HCT116 (cell line): Measurements from ENCODE around the gene SSH2. TPM values are rescaled to one million over a fixed set of nuclear protein-coding genes. Genes with fewer than 3 reads are reported as not detected.

Source experiments
- ATAC-seq: fragments of 200-7000 bp; cut with Tn5 transposase; 2 replicates; pipeline ENCODE4 v1.9.1; 2020; ENCODE audit warnings: mild to moderate bottlenecking, moderate library complexity
- BruUV-seq: library from RNA; stranded (reverse); fragments of 400-500 nt; replicated peaks from 2 replicates; lab custom pipeline; 2021; lab: Mats Ljungman, UMichigan
- CTCF ChIA-PET: fragments of 300-600 bp; sonication (Branson Sonifier 250); formaldehyde crosslinking; loops from one replicate; lab custom pipeline; 2021; ENCODE audit warnings: antibody characterized with exemption; lab: Charles Lee
- POLR2A ChIA-PET: fragments of 300-600, 350-600 bp; sonication (Branson Sonifier 250); formaldehyde crosslinking; loops from one replicate; lab custom pipeline; 2021; ENCODE audit warnings: antibody characterized with exemption; lab: Charles Lee
- RAD21 ChIA-PET, 2 experiments: fragments of 300-600 bp; sonication (Branson Sonifier 250); formaldehyde crosslinking; loops; one replicate each; lab custom pipeline; 2023; ENCODE audit warnings: low total read pairs in 2 of 2; ENCODE audit not compliant: uncharacterized antibody in 2 of 2, unreplicated experiment in 2 of 2, low non-redundant PET in 1 of 2; lab: Charles Lee
- DNase-seq: peaks from one replicate; pipeline ENCODE4 v3.0.0-alpha.2; 2010; ENCODE audit warnings: low read depth, low spot score
- H2AFZ ChIP-seq: fragments of 200-600 bp; shearing (Covaris generic), sonication (generic); 2 replicates; pipeline ENCODE4 v1.6.1; 2017; ENCODE audit warnings: low read depth, mixed run types, mixed read lengths, antibody characterized with exemption, low read length; ENCODE audit not compliant: poor library complexity, severe bottlenecking
- H3K27ac ChIP-seq: 2 replicates; pipeline ENCODE4 v1.5.1; 2012; ENCODE audit warnings: low read depth, low read length
- H3K27me3 ChIP-seq: fragments of 200-600 bp; sonication (generic); 2 replicates; pipeline ENCODE4 v1.6.1; 2016; ENCODE audit warnings: mixed run types, low read length, mixed read lengths; ENCODE audit not compliant: insufficient read depth
- H3K36me3 ChIP-seq, 2 experiments: fragments of 200-500 bp in 1 of 2; fragments of 200-600 bp in 1 of 2; sonication (Bioruptor generic) in 1 of 2; sonication (generic) in 1 of 2; 2 replicates each; pipeline versions ENCODE4 v1.5.1 to v1.6.1; 2014 to 2016; ENCODE audit warnings: low read length in 2 of 2, inconsistent platforms in 1 of 2, mixed read lengths in 1 of 2, mixed run types in 1 of 2; ENCODE audit not compliant: insufficient read depth in 2 of 2, control insufficient read depth in 1 of 2
- H3K4me1 ChIP-seq, 2 experiments: fragments of 200-600 bp in 1 of 2; sonication (generic) in 1 of 2; 2 replicates each; pipeline versions ENCODE4 v1.5.1 to v1.6.1; 2012 to 2017; ENCODE audit warnings: low read length in 2 of 2, inconsistent platforms in 1 of 2, mild to moderate bottlenecking in 1 of 2, mixed read lengths in 1 of 2, mixed run types in 1 of 2, moderate library complexity in 1 of 2; ENCODE audit not compliant: insufficient read depth in 2 of 2, control insufficient read depth in 1 of 2
- H3K4me2 ChIP-seq: fragments of 200-600 bp; sonication (generic); 2 replicates; pipeline ENCODE4 v1.6.1; 2017; ENCODE audit warnings: mixed run types, low read length, mixed read lengths
- H3K4me3 ChIP-seq, 2 experiments: fragments of 200-600 bp in 1 of 2; sonication (generic) in 1 of 2; replicated peaks in 1 of 2; 2 replicates each; pipeline ENCODE4 v1.5.1; 2011 to 2016; ENCODE audit warnings: low read length in 2 of 2, control low read depth in 1 of 2, low read depth in 1 of 2, mild to moderate bottlenecking in 1 of 2, mixed read lengths in 1 of 2, mixed run types in 1 of 2
- H3K79me2 ChIP-seq: fragments of 200-600 bp; sonication (generic); 2 replicates; pipeline ENCODE4 v1.6.1; 2017; ENCODE audit warnings: mild to moderate bottlenecking, mixed run types, low read length, moderate library complexity, mixed read lengths; ENCODE audit not compliant: insufficient read depth
- H3K9ac ChIP-seq: fragments of 200-600 bp; sonication (generic); 2 replicates; pipeline ENCODE4 v1.6.1; 2016; ENCODE audit warnings: low read length, mixed read lengths
- H3K9me2 ChIP-seq: fragments of 200-600 bp; sonication (generic), shearing (Covaris generic); 2 replicates; pipeline ENCODE4 v1.6.1; 2017; ENCODE audit warnings: mixed run types, mild to moderate bottlenecking, moderate library complexity; ENCODE audit not compliant: insufficient read depth
- H3K9me3 ChIP-seq, 2 experiments: fragments of 200-500 bp in 1 of 2; fragments of 200-600 bp in 1 of 2; sonication (Bioruptor generic) in 1 of 2; sonication (generic) in 1 of 2; 2 replicates each; pipeline ENCODE4 v1.6.1; 2014 to 2017; ENCODE audit warnings: low read length in 2 of 2, mixed read lengths in 2 of 2, inconsistent platforms in 1 of 2, low read depth in 1 of 2, mild to moderate bottlenecking in 1 of 2, mixed run types in 1 of 2, moderate library complexity in 1 of 2; ENCODE audit not compliant: control insufficient read depth in 1 of 2, insufficient read depth in 1 of 2
- H4K20me1 ChIP-seq: fragments of 200-600 bp; sonication (generic), shearing (Covaris generic); 2 replicates; pipeline ENCODE4 v1.6.1; 2017; ENCODE audit warnings: mixed run types, mild to moderate bottlenecking, moderate library complexity; ENCODE audit not compliant: insufficient read depth
- ATF3 ChIP-seq: IDR thresholded peaks from 2 replicates; pipeline ENCODE4 v1.6.1; 2012
- CBX3 ChIP-seq: IDR thresholded peaks from 2 replicates; pipeline ENCODE4 v1.6.1; 2012; ENCODE audit warnings: low read depth
- EGR1 ChIP-seq: IDR thresholded peaks from 2 replicates; pipeline ENCODE4 v1.6.1; 2012; ENCODE audit warnings: low read depth
- ELF1 ChIP-seq: IDR thresholded peaks from 2 replicates; pipeline ENCODE4 v1.6.1; 2012; ENCODE audit warnings: low read depth, borderline replicate concordance
- EZH2 ChIP-seq: fragments of 200-600 bp; sonication (generic); IDR thresholded peaks from 2 replicates; pipeline ENCODE4 v1.6.1; 2017; ENCODE audit warnings: antibody characterized with exemption, mixed run types
- FOSL1 ChIP-seq: IDR thresholded peaks from 2 replicates; pipeline ENCODE4 v1.6.1; 2012; ENCODE audit warnings: low read depth
- JUND ChIP-seq: IDR thresholded peaks from 2 replicates; pipeline ENCODE4 v1.6.1; 2012
- MAX ChIP-seq: IDR thresholded peaks from 2 replicates; pipeline ENCODE4 v1.6.1; 2012
- POLR2A ChIP-seq: IDR thresholded peaks from 2 replicates; pipeline ENCODE4 v1.7.0; 2011; ENCODE audit warnings: borderline replicate concordance; ENCODE audit not compliant: insufficient read depth, insufficient read length; ENCODE audit errors: extremely low read depth
- POLR2AphosphoS5 ChIP-seq: IDR thresholded peaks from 2 replicates; pipeline ENCODE4 v1.6.1; 2011; ENCODE audit warnings: mild to moderate bottlenecking, low read depth, low read length, moderate library complexity
- SP1 ChIP-seq: IDR thresholded peaks from 2 replicates; pipeline ENCODE4 v1.6.1; 2012; ENCODE audit warnings: low read depth
- SRF ChIP-seq: IDR thresholded peaks from 2 replicates; pipeline ENCODE4 v1.6.1; 2012; ENCODE audit warnings: low read depth
- TCF7L2 ChIP-seq: IDR thresholded peaks from 2 replicates; pipeline ENCODE4 v1.7.0; 2011; ENCODE audit warnings: borderline replicate concordance, inconsistent platforms; ENCODE audit not compliant: insufficient read depth, insufficient read length; ENCODE audit errors: extremely low read depth
- YY1 ChIP-seq: IDR thresholded peaks from 2 replicates; pipeline ENCODE4 v1.6.1; 2011; ENCODE audit warnings: low read length, low read depth, moderate library complexity, mild to moderate bottlenecking; ENCODE audit not compliant: insufficient replicate concordance; ENCODE audit errors: extremely low read depth
- ZNF274 ChIP-seq: fragments of 200-500 bp; sonication (Bioruptor generic); IDR thresholded peaks from 2 replicates; pipeline ENCODE4 v1.6.1; 2014; ENCODE audit warnings: mild to moderate bottlenecking, low read depth, low read length, inconsistent platforms
- intact Hi-C: fragments of 100-400 bp; cut with micrococcal nuclease; formaldehyde crosslinking; loops from 2 replicates; pipeline ENCODE4 v1.10.0; 2022
- total RNA-seq: library from RNA; stranded (reverse); gene quantifications from one replicate; pipeline ENCODE4 v1.2.1, GENCODE V29; 2021; ENCODE audit not compliant: unreplicated experiment
- TF ChIP-seq, protein P1 (sequence below), 3 experiments: fragments of 200-600 bp in 1 of 3; sonication (generic) in 1 of 3; IDR thresholded peaks in 2 of 3; conservative IDR thresholded peaks in 1 of 3; 2 replicates each; pipeline ENCODE4 v1.5.1; 2012 to 2017; ENCODE audit warnings: low read depth in 2 of 3, low read length in 2 of 3, antibody characterized with exemption in 1 of 3, borderline replicate concordance in 1 of 3, control low read depth in 1 of 3, mild to moderate bottlenecking in 1 of 3, mixed read lengths in 1 of 3, mixed run types in 1 of 3, moderate library complexity in 1 of 3; ENCODE audit not compliant: insufficient read depth in 1 of 3
- TF ChIP-seq, protein P2 (sequence below): IDR thresholded peaks from 2 replicates; pipeline ENCODE4 v1.6.1; 2012; ENCODE audit warnings: low read depth
- TF ChIP-seq, protein P3 (sequence below): IDR thresholded peaks from 2 replicates; pipeline ENCODE4 v1.6.1; 2011; ENCODE audit warnings: mild to moderate bottlenecking, low read length, moderate library complexity; ENCODE audit not compliant: insufficient replicate concordance; ENCODE audit errors: extremely low read depth

The SSH2 gene
- total RNA-seq, 1 experiment from 2014 or later, result 17.0 TPM

DNA sequence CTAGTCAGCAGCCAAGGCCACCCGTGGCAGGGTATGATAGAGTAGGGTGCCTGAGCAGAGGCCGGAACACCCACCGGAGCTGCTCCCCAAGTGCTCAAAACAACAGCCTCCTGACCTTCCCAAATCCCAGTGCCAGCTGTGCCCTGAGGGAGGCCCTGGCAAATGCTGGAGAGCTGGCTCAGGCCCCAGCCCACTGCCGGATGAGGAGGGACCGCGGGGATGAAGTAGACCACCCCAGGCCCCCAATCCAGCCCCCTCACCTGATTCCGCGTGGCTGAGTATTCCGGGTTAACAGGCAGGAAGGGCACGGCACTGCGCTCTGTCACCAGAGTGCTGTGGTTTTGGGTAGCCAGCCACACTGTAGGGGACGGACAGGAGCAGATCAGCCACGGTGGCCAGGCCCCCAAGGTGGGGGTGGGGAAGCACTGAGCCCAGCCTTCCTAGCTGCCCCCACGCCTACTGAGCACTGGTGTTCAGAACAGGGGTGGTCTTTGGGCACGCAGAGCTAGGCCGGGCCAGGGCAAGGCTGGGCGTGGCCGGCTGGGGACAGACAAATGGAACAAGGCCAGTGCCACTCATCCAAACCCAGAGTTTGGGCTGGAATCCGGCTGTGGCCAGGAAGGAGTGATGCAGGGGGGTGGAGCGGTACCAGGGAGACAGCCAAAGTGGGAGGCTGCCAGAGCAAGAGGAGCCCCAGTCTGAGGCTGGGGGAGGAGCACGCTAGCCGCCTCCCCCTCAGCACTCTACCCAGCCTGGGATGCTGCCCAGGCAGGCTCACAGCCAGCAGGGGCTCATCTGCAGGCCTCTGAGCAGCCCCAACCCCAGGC lies 352.4 kb downstream of the SSH2 start:
- H2AFZ ChIP-seq, result no peak overlapping the region
- no peak overlapping the region for H3K9ac ChIP-seq
- H3K9me2 ChIP-seq, result no peaks in the 10 kb centered on the region
- H3K79me2 ChIP-seq, result no peaks in the 10 kb centered on the region; the same call in 1 of the 2 replicates
- RAD21 ChIA-PET, result no interaction called here
- no TSS peak for BruUV-seq
- CTCF ChIA-PET, result interaction anchor here (1.5 to 6.0 kb wide), 3 partner anchors 11 to 62 kb away, joined by 3 to 38 read pairs (median 4); partner anchors contain the start of genes ABHD15 and ANKRD13B
- ATAC-seq (no peak), DNase-seq (no peak)
- H3K4me2 ChIP-seq, result no peak overlapping the region
- H3K27ac ChIP-seq, result no peak overlapping the region
- no peaks in the 10 kb centered on the region for H3K27me3 ChIP-seq
- peaks cover 9 to 10% of the 10 kb centered on the region in 2 experiments; a peak in 2 of 4 replicates for H3K36me3 ChIP-seq
- H3K4me3 ChIP-seq, result no peak overlapping the region
- peaks cover 0 to 14% of the 10 kb centered on the region in 2 experiments; a peak in 2 of 4 replicates for H3K4me1 ChIP-seq
- no peaks in the 10 kb centered on the region for H4K20me1 ChIP-seq
- POLR2A ChIA-PET, result no interaction called here
- intact Hi-C loops, result no loop called here
- H3K9me3 ChIP-seq, result no peaks in the 10 kb centered on the region
- TF ChIP-seq JUND (no peak), FOSL1 (no peak), ZNF274 (no peak), ELF1 (no peak), POLR2AphosphoS5 (no peak), EZH2 (no peak), ATF3 (no peak), POLR2A (no peak), SRF (no peak), YY1 (no peak), SP1 (no peak), CBX3 (no peak), EGR1 (no peak), TCF7L2 (no peak), MAX (no peak)
- TF ChIP-seq, protein P1, sequence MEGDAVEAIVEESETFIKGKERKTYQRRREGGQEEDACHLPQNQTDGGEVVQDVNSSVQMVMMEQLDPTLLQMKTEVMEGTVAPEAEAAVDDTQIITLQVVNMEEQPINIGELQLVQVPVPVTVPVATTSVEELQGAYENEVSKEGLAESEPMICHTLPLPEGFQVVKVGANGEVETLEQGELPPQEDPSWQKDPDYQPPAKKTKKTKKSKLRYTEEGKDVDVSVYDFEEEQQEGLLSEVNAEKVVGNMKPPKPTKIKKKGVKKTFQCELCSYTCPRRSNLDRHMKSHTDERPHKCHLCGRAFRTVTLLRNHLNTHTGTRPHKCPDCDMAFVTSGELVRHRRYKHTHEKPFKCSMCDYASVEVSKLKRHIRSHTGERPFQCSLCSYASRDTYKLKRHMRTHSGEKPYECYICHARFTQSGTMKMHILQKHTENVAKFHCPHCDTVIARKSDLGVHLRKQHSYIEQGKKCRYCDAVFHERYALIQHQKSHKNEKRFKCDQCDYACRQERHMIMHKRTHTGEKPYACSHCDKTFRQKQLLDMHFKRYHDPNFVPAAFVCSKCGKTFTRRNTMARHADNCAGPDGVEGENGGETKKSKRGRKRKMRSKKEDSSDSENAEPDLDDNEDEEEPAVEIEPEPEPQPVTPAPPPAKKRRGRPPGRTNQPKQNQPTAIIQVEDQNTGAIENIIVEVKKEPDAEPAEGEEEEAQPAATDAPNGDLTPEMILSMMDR (IDR thresholded peaks at IDR 0.05 in 2 of 3, conservative IDR thresholded peaks at IDR 0.05 in 1 of 3; ENCODE audit: borderline replicate concordance in 1 of 3, insufficient read depth in 1 of 3, low read depth in 2 of 3, low read length in 2 of 3), result no peak
- TF ChIP-seq, protein P2, sequence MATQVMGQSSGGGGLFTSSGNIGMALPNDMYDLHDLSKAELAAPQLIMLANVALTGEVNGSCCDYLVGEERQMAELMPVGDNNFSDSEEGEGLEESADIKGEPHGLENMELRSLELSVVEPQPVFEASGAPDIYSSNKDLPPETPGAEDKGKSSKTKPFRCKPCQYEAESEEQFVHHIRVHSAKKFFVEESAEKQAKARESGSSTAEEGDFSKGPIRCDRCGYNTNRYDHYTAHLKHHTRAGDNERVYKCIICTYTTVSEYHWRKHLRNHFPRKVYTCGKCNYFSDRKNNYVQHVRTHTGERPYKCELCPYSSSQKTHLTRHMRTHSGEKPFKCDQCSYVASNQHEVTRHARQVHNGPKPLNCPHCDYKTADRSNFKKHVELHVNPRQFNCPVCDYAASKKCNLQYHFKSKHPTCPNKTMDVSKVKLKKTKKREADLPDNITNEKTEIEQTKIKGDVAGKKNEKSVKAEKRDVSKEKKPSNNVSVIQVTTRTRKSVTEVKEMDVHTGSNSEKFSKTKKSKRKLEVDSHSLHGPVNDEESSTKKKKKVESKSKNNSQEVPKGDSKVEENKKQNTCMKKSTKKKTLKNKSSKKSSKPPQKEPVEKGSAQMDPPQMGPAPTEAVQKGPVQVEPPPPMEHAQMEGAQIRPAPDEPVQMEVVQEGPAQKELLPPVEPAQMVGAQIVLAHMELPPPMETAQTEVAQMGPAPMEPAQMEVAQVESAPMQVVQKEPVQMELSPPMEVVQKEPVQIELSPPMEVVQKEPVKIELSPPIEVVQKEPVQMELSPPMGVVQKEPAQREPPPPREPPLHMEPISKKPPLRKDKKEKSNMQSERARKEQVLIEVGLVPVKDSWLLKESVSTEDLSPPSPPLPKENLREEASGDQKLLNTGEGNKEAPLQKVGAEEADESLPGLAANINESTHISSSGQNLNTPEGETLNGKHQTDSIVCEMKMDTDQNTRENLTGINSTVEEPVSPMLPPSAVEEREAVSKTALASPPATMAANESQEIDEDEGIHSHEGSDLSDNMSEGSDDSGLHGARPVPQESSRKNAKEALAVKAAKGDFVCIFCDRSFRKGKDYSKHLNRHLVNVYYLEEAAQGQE, result no peak
- TF ChIP-seq, protein P3, sequence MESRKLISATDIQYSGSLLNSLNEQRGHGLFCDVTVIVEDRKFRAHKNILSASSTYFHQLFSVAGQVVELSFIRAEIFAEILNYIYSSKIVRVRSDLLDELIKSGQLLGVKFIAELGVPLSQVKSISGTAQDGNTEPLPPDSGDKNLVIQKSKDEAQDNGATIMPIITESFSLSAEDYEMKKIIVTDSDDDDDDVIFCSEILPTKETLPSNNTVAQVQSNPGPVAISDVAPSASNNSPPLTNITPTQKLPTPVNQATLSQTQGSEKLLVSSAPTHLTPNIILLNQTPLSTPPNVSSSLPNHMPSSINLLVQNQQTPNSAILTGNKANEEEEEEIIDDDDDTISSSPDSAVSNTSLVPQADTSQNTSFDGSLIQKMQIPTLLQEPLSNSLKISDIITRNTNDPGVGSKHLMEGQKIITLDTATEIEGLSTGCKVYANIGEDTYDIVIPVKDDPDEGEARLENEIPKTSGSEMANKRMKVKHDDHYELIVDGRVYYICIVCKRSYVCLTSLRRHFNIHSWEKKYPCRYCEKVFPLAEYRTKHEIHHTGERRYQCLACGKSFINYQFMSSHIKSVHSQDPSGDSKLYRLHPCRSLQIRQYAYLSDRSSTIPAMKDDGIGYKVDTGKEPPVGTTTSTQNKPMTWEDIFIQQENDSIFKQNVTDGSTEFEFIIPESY, result no peak
